ENCODE results near the gene ADAMTS16.
"Not testable (repeated sequence)": the region's sequence is repeated elsewhere in the genome, so short reads cannot be mapped to it uniquely, and the experiment has no call there.

Gene ADAMTS16

GRCh38 chr5:5139777-5140478 is at the start of gene ADAMTS16:
TSS of gene ADAMTS16 (plus strand) at chr5:5140330. CDS start at chr5:5140468, 138 bp downstream.
- DNase-seq (ENCODE audit: low read depth): no peak

GRCh38 chr5:5092149-5092548 is 48.0 kb upstream of the ADAMTS16 start:
- no peak for DNase-seq (ENCODE audit: low read depth)

- DNase-seq (ENCODE audit: low read depth): no peak
Observed at GRCh38 chr5:5100635-5101034, 39.5 kb upstream of the ADAMTS16 start.

GRCh38 chr5:5101676-5102075 is 38.5 kb upstream of the ADAMTS16 start:
- DNase-seq (ENCODE audit: low read depth): no peak

- no peak for DNase-seq (ENCODE audit: low read depth)
Observed at GRCh38 chr5:5103245-5103644, 36.9 kb upstream of the ADAMTS16 start.

GRCh38 chr5:5104550-5104949 is 35.6 kb upstream of the ADAMTS16 start:
- no peak for DNase-seq (ENCODE audit: low read depth)

GRCh38 chr5:5105531-5105930 is 34.6 kb upstream of the ADAMTS16 start:
- no peak for DNase-seq (ENCODE audit: low read depth)

GRCh38 chr5:5116956-5117355 is 23.2 kb upstream of the ADAMTS16 start:
- DNase-seq (ENCODE audit: low read depth): no peak

GRCh38 chr5:5122776-5123175 is 17.4 kb upstream of the ADAMTS16 start:
- no peak for DNase-seq (ENCODE audit: low read depth)

- DNase-seq (ENCODE audit: low read depth): no peak
Observed at GRCh38 chr5:5124231-5124630, 15.9 kb upstream of the ADAMTS16 start.

- DNase-seq (ENCODE audit: low read depth): no peak
Observed at GRCh38 chr5:5126444-5126843, 13.7 kb upstream of the ADAMTS16 start.

- no peak for DNase-seq (ENCODE audit: low read depth)
Observed at GRCh38 chr5:5128766-5129165, 11.4 kb upstream of the ADAMTS16 start.

- no peak for DNase-seq (ENCODE audit: low read depth)
Observed at GRCh38 chr5:5132234-5132633, 7.9 kb upstream of the ADAMTS16 start.

- DNase-seq (ENCODE audit: low read depth): no peak
Observed at GRCh38 chr5:5132693-5133295, 7.3 kb upstream of the ADAMTS16 start.

GRCh38 chr5:5134107-5134506 is 6.0 kb upstream of the ADAMTS16 start:
- DNase-seq (ENCODE audit: low read depth): no peak

- DNase-seq (ENCODE audit: low read depth): no peak
Observed at GRCh38 chr5:5135957-5136676, 4.0 kb upstream of the ADAMTS16 start.

- not testable (repeated sequence) for DNase-seq (ENCODE audit: low read depth)
Observed at GRCh38 chr5:5137851-5138250, 2.3 kb upstream of the ADAMTS16 start.

- no peak for DNase-seq (ENCODE audit: low read depth)
Observed at GRCh38 chr5:5139336-5139776, 774 bp upstream of the ADAMTS16 start.

GRCh38 chr5:5140479-5141338 is 579 bp downstream of the ADAMTS16 start:
- no peak for DNase-seq (ENCODE audit: low read depth)

GRCh38 chr5:5141339-5141599 is 1.1 kb downstream of the ADAMTS16 start:
- no peak for DNase-seq (ENCODE audit: low read depth)

GRCh38 chr5:5141625-5142525 is 1.7 kb downstream of the ADAMTS16 start:
- peak; percentile 9 for DNase-seq (ENCODE audit: low read depth)

All from stimulated activated CD8-positive, alpha-beta memory T cell treated with anti-CD3 and anti-CD28 coated beads, Interleukin-4, amount 100 ng/mL, for 24 hours (primary cell).